ENCODE results near the gene VPS18. TPM values are rescaled to one million over a fixed set of nuclear protein-coding genes. Genes with fewer than 3 reads are reported as not detected.

The VPS18 gene
- total and polyA plus RNA-seq, 2 donors (not counting 3 experiments of a cell fraction or from before 2014, with no cell fraction given) = 29.3 to 32.8 TPM

DNA sequence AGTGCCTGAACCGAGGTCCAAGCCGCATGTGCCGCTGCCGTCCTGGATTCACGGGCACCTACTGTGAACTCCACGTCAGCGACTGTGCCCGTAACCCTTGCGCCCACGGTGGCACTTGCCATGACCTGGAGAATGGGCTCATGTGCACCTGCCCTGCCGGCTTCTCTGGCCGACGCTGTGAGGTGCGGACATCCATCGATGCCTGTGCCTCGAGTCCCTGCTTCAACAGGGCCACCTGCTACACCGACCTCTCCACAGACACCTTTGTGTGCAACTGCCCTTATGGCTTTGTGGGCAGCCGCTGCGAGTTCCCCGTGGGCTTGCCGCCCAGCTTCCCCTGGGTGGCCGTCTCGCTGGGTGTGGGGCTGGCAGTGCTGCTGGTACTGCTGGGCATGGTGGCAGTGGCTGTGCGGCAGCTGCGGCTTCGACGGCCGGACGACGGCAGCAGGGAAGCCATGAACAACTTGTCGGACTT, 42.0 kb downstream of the VPS18 start:
- CTCF ChIA-PET = interaction anchor here (0.5 to 1.5 kb wide), 2 partner anchors 21 to 252 kb away, joined by 3 to 4 read pairs; no protein-coding TSS in a partner anchor
- Histone ChIP-seq H2AFZ (ENCODE audit: low read depth, low read length) (no peak overlapping the region), H3K9me1 (replicated peaks; ENCODE audit: control insufficient read depth, extremely low read depth, insufficient read depth, low read length) (no peaks in the 10 kb centered on the region), H3K9ac (replicated peaks; ENCODE audit: extremely low read depth, insufficient read depth, low read length) (no peak overlapping the region), H3K79me2 (ENCODE audit: control insufficient read depth, insufficient read depth, low read length) (no peaks in the 10 kb centered on the region), H3K27ac (ENCODE audit: insufficient read depth, low read depth, low read length) (no peak overlapping the region), H4K20me1 (replicated peaks; ENCODE audit: control insufficient read depth, extremely low read depth, insufficient read depth, low read length) (no peaks in the 10 kb centered on the region), H3K9me3 (replicated peaks; ENCODE audit: control insufficient read depth, insufficient read depth, low read length) (no peaks in the 10 kb centered on the region), H3K4me1 (ENCODE audit: control insufficient read depth, extremely low read depth, insufficient read depth, low read length) (peaks cover 23% of the 10 kb centered on the region), H3K4me3 (replicated peaks in 1 of 3; ENCODE audit: insufficient read depth in 1 of 3, low read depth in 1 of 3, low read length in 3 of 3) (no peak overlapping the region), H3K4me2 (ENCODE audit: insufficient read depth, low read length) (no peak overlapping the region), H3K27me3 (ENCODE audit: control insufficient read depth in 2 of 2, insufficient read depth in 2 of 2, low read length in 2 of 2) (no peaks in the 10 kb centered on the region), H3K36me3 (ENCODE audit: control insufficient read depth in 2 of 2, extremely low read depth in 1 of 2, insufficient read depth in 2 of 2, low read length in 2 of 2) (peaks cover 0 to 52% of the 10 kb centered on the region in 2 experiments)
- FAIRE-seq (no peak), DNase-seq (ENCODE audit: low read depth, low spot score) (no peak)
- no peak for TF ChIP-seq FOS (IDR thresholded peaks at IDR 0.05; ENCODE audit: borderline replicate concordance, insufficient read depth, low read length)
- TF ChIP-seq JUN (IDR thresholded peaks at IDR 0.05; ENCODE audit: borderline replicate concordance, insufficient read depth, insufficient read length, low read depth) = no peak
- TF ChIP-seq POLR2AphosphoS5 (IDR thresholded peaks at IDR 0.05; ENCODE audit: insufficient read depth, low read depth, low read length) = no peak
- TF ChIP-seq, protein P1, sequence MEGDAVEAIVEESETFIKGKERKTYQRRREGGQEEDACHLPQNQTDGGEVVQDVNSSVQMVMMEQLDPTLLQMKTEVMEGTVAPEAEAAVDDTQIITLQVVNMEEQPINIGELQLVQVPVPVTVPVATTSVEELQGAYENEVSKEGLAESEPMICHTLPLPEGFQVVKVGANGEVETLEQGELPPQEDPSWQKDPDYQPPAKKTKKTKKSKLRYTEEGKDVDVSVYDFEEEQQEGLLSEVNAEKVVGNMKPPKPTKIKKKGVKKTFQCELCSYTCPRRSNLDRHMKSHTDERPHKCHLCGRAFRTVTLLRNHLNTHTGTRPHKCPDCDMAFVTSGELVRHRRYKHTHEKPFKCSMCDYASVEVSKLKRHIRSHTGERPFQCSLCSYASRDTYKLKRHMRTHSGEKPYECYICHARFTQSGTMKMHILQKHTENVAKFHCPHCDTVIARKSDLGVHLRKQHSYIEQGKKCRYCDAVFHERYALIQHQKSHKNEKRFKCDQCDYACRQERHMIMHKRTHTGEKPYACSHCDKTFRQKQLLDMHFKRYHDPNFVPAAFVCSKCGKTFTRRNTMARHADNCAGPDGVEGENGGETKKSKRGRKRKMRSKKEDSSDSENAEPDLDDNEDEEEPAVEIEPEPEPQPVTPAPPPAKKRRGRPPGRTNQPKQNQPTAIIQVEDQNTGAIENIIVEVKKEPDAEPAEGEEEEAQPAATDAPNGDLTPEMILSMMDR (IDR thresholded peaks at IDR 0.05; ENCODE audit: extremely low read depth in 1 of 2, insufficient read depth in 1 of 2, low read depth in 1 of 2, low read length in 2 of 2) = no peak
- TF ChIP-seq MAX (IDR thresholded peaks at IDR 0.05; ENCODE audit: insufficient read depth, insufficient read length) = no peak
- TF ChIP-seq GATA2 (IDR thresholded peaks at IDR 0.05; ENCODE audit: insufficient read depth, insufficient read length, low read depth, low read length) = no peak
- no peak for TF ChIP-seq EZH2 (IDR thresholded peaks at IDR 0.05; ENCODE audit: borderline replicate concordance, low read depth, low read length, severe bottlenecking)
- BruUV-seq (replicated peaks) = no TSS peak
- intact Hi-C loops (cut with micrococcal nuclease) = no loop called here
- POLR2A ChIA-PET = no interaction called here
- dilution Hi-C loops (cut with MboI; ENCODE audit: extremely low pct_ligation_motif_present, low sequenced_read_pairs) = no loop called here

Data from endothelial cell of umbilical vein (primary cell).